SK-N-MC (cell line): Measurements from ENCODE around the gene BEND7.

Experiments used
- DNase-seq: peaks from one replicate; pipeline ENCODE4 v3.0.0-alpha.2; 2011; ENCODE audit warnings: low read depth, low spot score
- H3K27ac ChIP-seq: fragments of 200-600 bp; sonication (generic); 2 replicates; pipeline ENCODE4 v1.5.1; 2016; ENCODE audit warnings: mixed run types
- H3K36me3 ChIP-seq: fragments of 200-600 bp; sonication (generic); 2 replicates; pipeline ENCODE4 v1.6.1; 2017; ENCODE audit warnings: antibody characterized with exemption, low read length, mixed read lengths; ENCODE audit not compliant: insufficient read depth
- H3K4me3 ChIP-seq: fragments of 200-600 bp; sonication (generic); 2 replicates; pipeline ENCODE4 v1.5.1; 2016
- H3K9ac ChIP-seq: fragments of 200-600 bp; sonication (generic); 2 replicates; pipeline ENCODE4 v1.8.0; 2017; ENCODE audit warnings: mixed run types, mixed read lengths; ENCODE audit not compliant: insufficient read length
- H3K9me3 ChIP-seq: fragments of 200-600 bp; sonication (generic); 2 replicates; pipeline ENCODE4 v1.6.1; 2017; ENCODE audit warnings: low read depth, mild to moderate bottlenecking, antibody characterized with exemption, low read length, moderate library complexity, mixed read lengths
- EZH2 ChIP-seq: fragments of 200-600 bp; sonication (generic); IDR thresholded peaks from one replicate; pipeline ENCODE4 v1.6.1; 2017; ENCODE audit warnings: antibody characterized with exemption
- FOXP2 ChIP-seq: optimal IDR thresholded peaks from 2 replicates; pipeline ENCODE3; 2011; ENCODE audit warnings: mild to moderate bottlenecking, moderate library complexity; ENCODE audit not compliant: insufficient read depth; ENCODE audit errors: extremely low read length, control extremely low read depth
- POLR2AphosphoS5 ChIP-seq: IDR thresholded peaks from 2 replicates; pipeline ENCODE4 v1.6.1; 2012; ENCODE audit warnings: mild to moderate bottlenecking, low read depth, low read length, borderline replicate concordance

Gene BEND7

GRCh38 chr10:13475124-13475523 lies 53.7 kb downstream of the BEND7 start:
- DNase-seq = no peak
- Histone ChIP-seq H3K27ac (no peak overlapping the region), H3K9ac (no peak overlapping the region), H3K4me3 (no peak overlapping the region), H3K9me3 (no peaks in the 10 kb centered on the region), H3K36me3 (no peaks in the 10 kb centered on the region; the same call in 1 of the 2 replicates)
- TF ChIP-seq POLR2AphosphoS5 (no peak), EZH2 (no peak), FOXP2 (no peak)

GRCh38 chr10:13473986-13474385 lies 54.8 kb downstream of the BEND7 start:
- Histone ChIP-seq H3K9me3 (no peaks in the 10 kb centered on the region), H3K27ac (no peak overlapping the region), H3K4me3 (no peak overlapping the region), H3K36me3 (no peaks in the 10 kb centered on the region; the same call in 1 of the 2 replicates), H3K9ac (no peak overlapping the region)
- TF ChIP-seq EZH2 (no peak), FOXP2 (no peak), POLR2AphosphoS5 (no peak)
- DNase-seq = no peak

- Histone ChIP-seq H3K36me3 (no peaks in the 10 kb centered on the region; the same call in 1 of the 2 replicates), H3K4me3 (no peak overlapping the region), H3K27ac (no peak overlapping the region), H3K9ac (no peak overlapping the region), H3K9me3 (no peaks in the 10 kb centered on the region)
- DNase-seq = no peak
- TF ChIP-seq POLR2AphosphoS5 (no peak), EZH2 (no peak), FOXP2 (no peak)
These were observed 56.5 kb downstream of the BEND7 start for GRCh38 chr10:13472359-13472758.

- Histone ChIP-seq H3K27ac (no peak overlapping the region), H3K36me3 (no peaks in the 10 kb centered on the region; the same call in 1 of the 2 replicates), H3K9ac (no peak overlapping the region), H3K4me3 (no peak overlapping the region), H3K9me3 (no peaks in the 10 kb centered on the region)
- TF ChIP-seq POLR2AphosphoS5 (no peak), EZH2 (no peak), FOXP2 (no peak)
- no peak for DNase-seq
These were observed 58.5 kb downstream of the BEND7 start for GRCh38 chr10:13470270-13470669.

GRCh38 chr10:13462551-13462950 lies 66.3 kb downstream of the BEND7 start:
- TF ChIP-seq POLR2AphosphoS5 (no peak), EZH2 (no peak), FOXP2 (no peak)
- no peaks in the 10 kb centered on the region for H3K9me3 ChIP-seq
- no peak overlapping the region for H3K9ac ChIP-seq
- no peaks in the 10 kb centered on the region for H3K36me3 ChIP-seq
- no peak for DNase-seq
- H3K4me3 ChIP-seq = no peak overlapping the region
- H3K27ac ChIP-seq = no peak overlapping the region

- H3K9ac ChIP-seq = no peak overlapping the region
- DNase-seq = no peak
- no peaks in the 10 kb centered on the region for H3K36me3 ChIP-seq
- no peak for TF ChIP-seq POLR2AphosphoS5
- TF ChIP-seq EZH2 = no peak
- TF ChIP-seq FOXP2 = no peak
- no peak overlapping the region for H3K4me3 ChIP-seq
- no peaks in the 10 kb centered on the region for H3K9me3 ChIP-seq
- H3K27ac ChIP-seq = no peak overlapping the region
These were observed 70.2 kb downstream of the BEND7 start for GRCh38 chr10:13458687-13459012.

- H3K36me3 ChIP-seq = no peaks in the 10 kb centered on the region
- H3K27ac ChIP-seq = no peak overlapping the region
- TF ChIP-seq EZH2 = no peak
- no peak for TF ChIP-seq POLR2AphosphoS5
- no peak for TF ChIP-seq FOXP2
- no peak overlapping the region for H3K4me3 ChIP-seq
- no peak for DNase-seq
- no peaks in the 10 kb centered on the region for H3K9me3 ChIP-seq
- H3K9ac ChIP-seq = no peak overlapping the region
These were observed 70.7 kb downstream of the BEND7 start for GRCh38 chr10:13457958-13458686.

- Histone ChIP-seq H3K36me3 (no peaks in the 10 kb centered on the region), H3K27ac (no peak overlapping the region)
These were observed 74.9 kb downstream of the BEND7 start for GRCh38 chr10:13453896-13454295.

More at GRCh38 chr10:13453896-13454295, 74.9 kb downstream of the BEND7 start:
- Histone ChIP-seq H3K9me3 (no peaks in the 10 kb centered on the region), H3K9ac (no peak overlapping the region), H3K4me3 (no peak overlapping the region)
- TF ChIP-seq EZH2 = no peak
- TF ChIP-seq POLR2AphosphoS5 = no peak
- no peak for TF ChIP-seq FOXP2
- DNase-seq = no peak
